T-helper 1 cell (primary cell): ENCODE data around the gene PPP2CA.
"Not testable (repeated sequence)": the region's sequence is repeated elsewhere in the genome, so short reads cannot be mapped to it uniquely, and the experiment has no call there.

ENCODE experiments used
- DNase-seq, 5 donors: peaks; one replicate each; pipeline ENCODE4 v3.0.0-alpha.2; 2012 to 2020

The PPP2CA gene

GRCh38 chr5:134245101-134245604 is 19.3 kb upstream of the PPP2CA start:
- DNase-seq, result no peak

GRCh38 chr5:134242146-134242545 is 16.3 kb upstream of the PPP2CA start:
- DNase-seq, result no peak

GRCh38 chr5:134240421-134240962 is 14.6 kb upstream of the PPP2CA start:
- DNase-seq, result no peak

- no peak for DNase-seq
Measured at GRCh38 chr5:134236820-134237219, 10.9 kb upstream of the PPP2CA start.

GRCh38 chr5:134236318-134236717 is 10.4 kb upstream of the PPP2CA start:
- no peak for DNase-seq

GRCh38 chr5:134228624-134229023 is 2.8 kb upstream of the PPP2CA start:
- DNase-seq, result no peak

GRCh38 chr5:134227776-134228175 is 1.9 kb upstream of the PPP2CA start:
- no peak for DNase-seq

- DNase-seq, result no peak
Measured at GRCh38 chr5:134227259-134227658, 1.4 kb upstream of the PPP2CA start.

- DNase-seq, result peak in 4 of 5 donors; percentile 75 to 87 (median 80)
Measured at GRCh38 chr5:134226441-134227192, 744 bp upstream of the PPP2CA start.

GRCh38 chr5:134224888-134225779 is 739 bp downstream of the PPP2CA start:
- peak; percentile 47 to 72 (median 58) for DNase-seq

GRCh38 chr5:134223406-134224248 is 2.2 kb downstream of the PPP2CA start:
- no peak for DNase-seq

- not testable (repeated sequence) for DNase-seq
Measured at GRCh38 chr5:134221690-134222089, 4.2 kb downstream of the PPP2CA start.

- DNase-seq, result no peak
Measured at GRCh38 chr5:134215757-134216156, 10.1 kb downstream of the PPP2CA start.

GRCh38 chr5:134211263-134212031 is 14.4 kb downstream of the PPP2CA start:
- DNase-seq, result not testable (repeated sequence)

GRCh38 chr5:134209477-134210245 is 16.2 kb downstream of the PPP2CA start:
- no peak for DNase-seq

GRCh38 chr5:134207696-134208095 is 18.2 kb downstream of the PPP2CA start:
- DNase-seq, result no peak

GRCh38 chr5:134206627-134207160 is 19.2 kb downstream of the PPP2CA start:
- DNase-seq, result no peak

GRCh38 chr5:134204575-134204974 is 21.3 kb downstream of the PPP2CA start:
- DNase-seq, result no peak

- no peak for DNase-seq
Measured at GRCh38 chr5:134203630-134204029, 22.2 kb downstream of the PPP2CA start.

- DNase-seq, result no peak
Measured at GRCh38 chr5:134195666-134196065, 30.2 kb downstream of the PPP2CA start.
